Measurements from ENCODE around the gene WDR64. TPM values are rescaled to one million over a fixed set of nuclear protein-coding genes. Genes with fewer than 3 reads are reported as not detected.

Gene WDR64
- total RNA-seq, 1 experiment from 2014 or later = not detected

GRCh38 chr1:241816008-241816407, 163.9 kb downstream of the WDR64 start:
- Histone ChIP-seq H3K27ac (ENCODE audit: low read depth, low read length, poor library complexity, severe bottlenecking) (no peak overlapping the region), H3K9me3 (ENCODE audit: low read depth, low read length, poor library complexity, severe bottlenecking) (no peaks in the 10 kb centered on the region), H3K36me3 (ENCODE audit: insufficient read depth, low read length, poor library complexity, severe bottlenecking) (no peaks in the 10 kb centered on the region), H3K4me3 (ENCODE audit: low read depth, low read length, poor library complexity, severe bottlenecking) (no peak overlapping the region), H3K4me1 (ENCODE audit: insufficient read depth, low read length, poor library complexity, severe bottlenecking) (no peaks in the 10 kb centered on the region), H3K27me3 (replicated peaks; ENCODE audit: insufficient read depth, low read depth, low read length, poor library complexity) (no peaks in the 10 kb centered on the region)
- intact Hi-C loops (cut with micrococcal nuclease; ENCODE audit: unreplicated experiment) = no loop called here
- ChIA-PET POLR2A (ENCODE audit: low non-redundant PET) (no interaction called here), CTCF (no interaction called here)
- no TSS peak for BruUV-seq (replicated peaks)
- DNase-seq (ENCODE audit: low spot score) = no peak
- no peak for TF ChIP-seq EZH2 (IDR thresholded peaks at IDR 0.05; ENCODE audit: borderline replicate concordance, low read depth, low read length, poor library complexity, severe bottlenecking)
- TF ChIP-seq CTCF (conservative IDR thresholded peaks at IDR 0.05; ENCODE audit: low read depth, low read length) = no peak

GRCh38 chr1:241817331-241817792, 165.3 kb downstream of the WDR64 start:
- intact Hi-C loops (cut with micrococcal nuclease; ENCODE audit: unreplicated experiment) = no loop called here
- Histone ChIP-seq H3K27ac (ENCODE audit: low read depth, low read length, poor library complexity, severe bottlenecking) (no peak overlapping the region), H3K9me3 (ENCODE audit: low read depth, low read length, poor library complexity, severe bottlenecking) (no peaks in the 10 kb centered on the region), H3K4me3 (ENCODE audit: low read depth, low read length, poor library complexity, severe bottlenecking) (no peak overlapping the region), H3K36me3 (ENCODE audit: insufficient read depth, low read length, poor library complexity, severe bottlenecking) (no peaks in the 10 kb centered on the region), H3K4me1 (ENCODE audit: insufficient read depth, low read length, poor library complexity, severe bottlenecking) (no peaks in the 10 kb centered on the region), H3K27me3 (replicated peaks; ENCODE audit: insufficient read depth, low read depth, low read length, poor library complexity) (no peaks in the 10 kb centered on the region)
- no TSS peak for BruUV-seq (replicated peaks)
- no peak for DNase-seq (ENCODE audit: low spot score)
- TF ChIP-seq CTCF (conservative IDR thresholded peaks at IDR 0.05; ENCODE audit: low read depth, low read length) (no peak), EZH2 (IDR thresholded peaks at IDR 0.05; ENCODE audit: borderline replicate concordance, low read depth, low read length, poor library complexity, severe bottlenecking) (no peak)
- ChIA-PET CTCF (interaction anchor here (0.6 kb wide), 1 partner anchor 167 kb away, joined by 5 read pairs; no protein-coding TSS in a partner anchor), POLR2A (ENCODE audit: low non-redundant PET) (no interaction called here)

GRCh38 chr1:241817956-241818612, 166.0 kb downstream of the WDR64 start:
- CTCF ChIA-PET = no interaction called here
- intact Hi-C loops (cut with micrococcal nuclease; ENCODE audit: unreplicated experiment) = no loop called here
- no peak for TF ChIP-seq EZH2 (IDR thresholded peaks at IDR 0.05; ENCODE audit: borderline replicate concordance, low read depth, low read length, poor library complexity, severe bottlenecking)
- TF ChIP-seq CTCF (conservative IDR thresholded peaks at IDR 0.05; ENCODE audit: low read depth, low read length) = no peak
- Histone ChIP-seq H3K4me3 (ENCODE audit: low read depth, low read length, poor library complexity, severe bottlenecking) (no peak overlapping the region), H3K27me3 (replicated peaks; ENCODE audit: insufficient read depth, low read depth, low read length, poor library complexity) (no peaks in the 10 kb centered on the region), H3K27ac (ENCODE audit: low read depth, low read length, poor library complexity, severe bottlenecking) (no peak overlapping the region), H3K36me3 (ENCODE audit: insufficient read depth, low read length, poor library complexity, severe bottlenecking) (no peaks in the 10 kb centered on the region), H3K9me3 (ENCODE audit: low read depth, low read length, poor library complexity, severe bottlenecking) (no peaks in the 10 kb centered on the region), H3K4me1 (ENCODE audit: insufficient read depth, low read length, poor library complexity, severe bottlenecking) (no peaks in the 10 kb centered on the region)
- no peak for DNase-seq (ENCODE audit: low spot score)
- POLR2A ChIA-PET (ENCODE audit: low non-redundant PET) = no interaction called here
- BruUV-seq (replicated peaks) = no TSS peak

Measured in A673 (cell line).